H9 (cell line): ENCODE results near the gene ZNF616. TPM values are rescaled to one million over a fixed set of nuclear protein-coding genes. Genes with fewer than 3 reads are reported as not detected.

Experiments
- DNase-seq: peaks from one replicate; pipeline ENCODE4 v3.0.0-alpha.2; 2017
- H2AFZ ChIP-seq: one replicate; pipeline ENCODE4 v1.6.1; 2013; ENCODE audit warnings: mild to moderate bottlenecking, low read length, control low read depth, moderate library complexity
- H2AK5ac ChIP-seq: 2 replicates; pipeline ENCODE4 v1.6.1; 2013; ENCODE audit warnings: low read length, control low read depth, mixed read lengths; ENCODE audit not compliant: insufficient read length
- H2BK120ac ChIP-seq: one replicate; pipeline ENCODE4 v1.6.1; 2013; ENCODE audit warnings: low read depth, mild to moderate bottlenecking, low read length, control low read depth, inconsistent platforms; ENCODE audit not compliant: poor library complexity, severe bottlenecking
- H2BK12ac ChIP-seq: 2 replicates; pipeline ENCODE4 v1.6.1; 2013; ENCODE audit warnings: low read length, control low read depth, mixed read lengths, low read depth; ENCODE audit not compliant: insufficient read length
- H2BK15ac ChIP-seq: 2 replicates; pipeline ENCODE4 v1.6.1; 2013; ENCODE audit warnings: low read depth, low read length, control low read depth
- H2BK20ac ChIP-seq: one replicate; pipeline ENCODE4 v1.6.1; 2013; ENCODE audit warnings: low read depth, mild to moderate bottlenecking, low read length, control low read depth, inconsistent platforms; ENCODE audit not compliant: poor library complexity, severe bottlenecking
- H2BK5ac ChIP-seq: 2 replicates; pipeline ENCODE4 v1.6.1; 2013; ENCODE audit warnings: low read length, control low read depth, mixed read lengths; ENCODE audit not compliant: insufficient read length
- H3K14ac ChIP-seq: 2 replicates; pipeline ENCODE4 v1.6.1; 2013; ENCODE audit warnings: low read length, control low read depth; ENCODE audit not compliant: insufficient read depth
- H3K18ac ChIP-seq: 2 replicates; pipeline ENCODE4 v1.6.1; 2013; ENCODE audit warnings: low read depth, mild to moderate bottlenecking, mixed read lengths, low read length, control low read depth; ENCODE audit not compliant: insufficient read length
- H3K23ac ChIP-seq: 2 replicates; pipeline ENCODE4 v1.6.1; 2013; ENCODE audit warnings: low read length, control low read depth, mixed read lengths, low read depth; ENCODE audit not compliant: insufficient read length
- H3K23me2 ChIP-seq: 2 replicates; pipeline ENCODE4 v1.6.1; 2013; ENCODE audit warnings: low read depth, mild to moderate bottlenecking, mixed read lengths, low read length, control low read depth; ENCODE audit not compliant: insufficient read length, poor library complexity, severe bottlenecking
- H3K27ac ChIP-seq: 2 replicates; pipeline ENCODE4 v1.5.1; 2013; ENCODE audit warnings: low read length, control low read depth, mixed read lengths, low read depth; ENCODE audit not compliant: insufficient read length
- H3K27me3 ChIP-seq: 2 replicates; pipeline ENCODE4 v1.6.1; 2013; ENCODE audit warnings: low read length, control low read depth, inconsistent platforms; ENCODE audit not compliant: insufficient read depth
- H3K4ac ChIP-seq: 2 replicates; pipeline ENCODE4 v1.6.1; 2013; ENCODE audit warnings: low read depth, mild to moderate bottlenecking, control low read depth, inconsistent platforms, low read length, moderate library complexity
- H3K4me1 ChIP-seq: 2 replicates; pipeline ENCODE4 v1.6.1; 2013; ENCODE audit warnings: low read length, control low read depth, inconsistent platforms; ENCODE audit not compliant: insufficient read depth
- H3K4me2 ChIP-seq: 2 replicates; pipeline ENCODE4 v1.6.1; 2013; ENCODE audit warnings: low read length, control low read depth, mixed read lengths; ENCODE audit not compliant: insufficient read length, insufficient read depth
- H3K56ac ChIP-seq: 2 replicates; pipeline ENCODE4 v1.6.1; 2013; ENCODE audit warnings: low read depth, mild to moderate bottlenecking, mixed read lengths, low read length, control low read depth; ENCODE audit not compliant: insufficient read length
- H3K79me1 ChIP-seq: 2 replicates; pipeline ENCODE4 v1.6.1; 2013; ENCODE audit warnings: low read depth, mild to moderate bottlenecking, moderate library complexity, low read length, control low read depth, inconsistent platforms; ENCODE audit not compliant: insufficient read depth, poor library complexity, severe bottlenecking
- H3K79me2 ChIP-seq: 2 replicates; pipeline ENCODE4 v1.6.1; 2013; ENCODE audit warnings: low read length, control low read depth, inconsistent platforms; ENCODE audit not compliant: insufficient read depth
- H3K9ac ChIP-seq: 2 replicates; pipeline ENCODE4 v1.6.1; 2013; ENCODE audit warnings: low read length, control low read depth, mixed read lengths; ENCODE audit not compliant: insufficient read length; ENCODE audit errors: extremely low read depth
- H3K9me3 ChIP-seq: one replicate; pipeline ENCODE4 v1.6.1; 2013; ENCODE audit warnings: low read depth, low read length, inconsistent platforms; ENCODE audit not compliant: control insufficient read depth
- H3T11ph ChIP-seq: one replicate; pipeline ENCODE4 v1.6.1; 2013; ENCODE audit warnings: mild to moderate bottlenecking, low read length, control low read depth, inconsistent platforms
- H4K20me1 ChIP-seq: one replicate; pipeline ENCODE4 v1.6.1; 2013; ENCODE audit not compliant: control insufficient read depth, insufficient read length, insufficient read depth
- H4K5ac ChIP-seq: 2 replicates; pipeline ENCODE4 v1.6.1; 2013; ENCODE audit warnings: low read depth, mild to moderate bottlenecking, mixed read lengths, low read length, control low read depth; ENCODE audit not compliant: insufficient read length
- H4K8ac ChIP-seq: replicated peaks from 2 replicates; pipeline ENCODE4 v1.6.1; 2013; ENCODE audit warnings: low read length, control low read depth, mixed read lengths, low read depth; ENCODE audit not compliant: insufficient read length
- H4K91ac ChIP-seq: 2 replicates; pipeline ENCODE4 v1.6.1; 2013; ENCODE audit warnings: low read depth, mild to moderate bottlenecking, moderate library complexity, mixed read lengths, low read length, control low read depth; ENCODE audit not compliant: insufficient read length
- H3K27ac Mint-ChIP-seq, 3 experiments: 2 replicates in 2 of 3; 3 replicates in 1 of 3; pipeline ENCODE4 v1.8.0; 2020 to 2021; ENCODE audit warnings: mixed read lengths in 3 of 3, mild to moderate bottlenecking in 1 of 3, moderate library complexity in 1 of 3
- H3K27me3 Mint-ChIP-seq: 2 replicates; pipeline ENCODE4 v1.8.0; 2021; ENCODE audit warnings: low read depth, mild to moderate bottlenecking, moderate library complexity, mixed read lengths
- H3K36me3 Mint-ChIP-seq, 3 experiments: 2 replicates in 2 of 3; 3 replicates in 1 of 3; pipeline ENCODE4 v1.8.0; 2020 to 2021; ENCODE audit warnings: low read depth in 3 of 3, mixed read lengths in 3 of 3; ENCODE audit not compliant: insufficient read depth in 1 of 3
- H3K4me1 Mint-ChIP-seq, 2 experiments: 2 replicates each; pipeline ENCODE4 v1.8.0; 2020; ENCODE audit warnings: mixed read lengths in 2 of 2
- H3K4me3 Mint-ChIP-seq, 2 experiments: 2 replicates in 1 of 2; 3 replicates in 1 of 2; pipeline ENCODE4 v1.8.0; 2020 to 2021; ENCODE audit warnings: mild to moderate bottlenecking in 2 of 2, mixed read lengths in 2 of 2, moderate library complexity in 1 of 2
- H3K9me3 Mint-ChIP-seq, 2 experiments: 2 replicates in 1 of 2; 3 replicates in 1 of 2; pipeline ENCODE4 v1.8.0; 2020; ENCODE audit warnings: mild to moderate bottlenecking in 2 of 2, mixed read lengths in 2 of 2, moderate library complexity in 1 of 2
- WGBS: extraction: QIAGEN DNeasy Blood & Tissue Kit; methylation state at CpG from one replicate; pipeline ENCODE4 v1.1.7; 2013; ENCODE audit warnings: missing lambda C conversion rate, low lambda C conversion rate, mixed read lengths; ENCODE audit not compliant: insufficient read length; ENCODE audit errors: extremely low coverage; 5-methylcytosine and 5-hydroxymethylcytosine counted together
- total RNA-seq: library from RNA; stranded (reverse); gene quantifications from 2 replicates; pipeline ENCODE4 v1.2.1, GENCODE V29; 2021
- TF ChIP-seq, protein P1 (sequence below): fragments of 200-600 bp; sonication (generic); conservative IDR thresholded peaks from 3 replicates; pipeline ENCODE4 v1.8.0; 2021; ENCODE audit warnings: antibody characterized with exemption, mild to moderate bottlenecking

The ZNF616 gene
- total RNA-seq, 1 experiment from 2014 or later: 32.0 TPM

DNA sequence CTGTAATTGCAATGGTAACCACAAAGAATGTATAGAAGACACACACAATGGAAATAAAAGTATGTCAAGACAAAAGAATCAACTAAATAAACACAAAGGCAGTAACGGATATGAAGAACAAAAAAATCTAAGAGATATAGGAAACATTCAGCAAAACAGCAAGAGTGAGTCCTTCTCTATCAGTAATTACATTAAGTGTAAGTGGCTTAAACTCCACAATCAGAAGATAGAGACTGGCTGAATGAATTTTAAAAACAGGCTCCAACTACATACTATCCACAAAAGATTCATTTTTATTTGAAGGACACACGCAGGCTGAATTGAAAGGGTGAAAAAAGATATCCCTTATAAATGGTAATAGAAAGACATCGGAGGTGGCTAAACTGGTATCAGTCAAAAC, 19.5 kb downstream of the ZNF616 start:
- Histone ChIP-seq H2BK120ac (no peak overlapping the region), H3K27me3 (no peaks in the 10 kb centered on the region; the same call in 1 of the 2 replicates), H4K91ac (no peak overlapping the region), H3K9ac (no peak overlapping the region), H3K27ac (no peak overlapping the region), H3K56ac (no peak overlapping the region), H3K79me1 (peaks cover 4% of the 10 kb centered on the region), H3K4ac (no peak overlapping the region), H3K14ac (no peak overlapping the region), H2BK15ac (no peak overlapping the region), H3K4me1 (no peaks in the 10 kb centered on the region), H3K9me3 (peaks cover 83% of the 10 kb centered on the region), H4K20me1 (no peaks in the 10 kb centered on the region), H2AFZ (no peak overlapping the region), H2BK12ac (no peak overlapping the region), H3K23me2 (no peaks in the 10 kb centered on the region), H2AK5ac (no peak overlapping the region), H2BK20ac (no peak overlapping the region), H3K4me2 (no peak overlapping the region), H4K8ac (no peak overlapping the region), H3K23ac (no peak overlapping the region), H3T11ph (no peak overlapping the region), H2BK5ac (no peak overlapping the region), H3K79me2 (no peaks in the 10 kb centered on the region), H3K18ac (no peak overlapping the region), H4K5ac (no peak overlapping the region)
- WGBS: no CpG with 5 or more reads among the region's 3 CpGs
- Mint-ChIP-seq H3K4me3 (no peak overlapping the region), H3K4me1 (no peaks in the 10 kb centered on the region), H3K36me3 (peaks cover 95 to 100% (median 96%) of the 10 kb centered on the region in 3 experiments), H3K9me3 (peaks cover 92 to 96% of the 10 kb centered on the region in 2 experiments), H3K27me3 (peaks cover 6% of the 10 kb centered on the region; the same call in 1 of the 2 replicates), H3K27ac (no peak overlapping the region)
- DNase-seq: no peak
- TF ChIP-seq, protein P1, sequence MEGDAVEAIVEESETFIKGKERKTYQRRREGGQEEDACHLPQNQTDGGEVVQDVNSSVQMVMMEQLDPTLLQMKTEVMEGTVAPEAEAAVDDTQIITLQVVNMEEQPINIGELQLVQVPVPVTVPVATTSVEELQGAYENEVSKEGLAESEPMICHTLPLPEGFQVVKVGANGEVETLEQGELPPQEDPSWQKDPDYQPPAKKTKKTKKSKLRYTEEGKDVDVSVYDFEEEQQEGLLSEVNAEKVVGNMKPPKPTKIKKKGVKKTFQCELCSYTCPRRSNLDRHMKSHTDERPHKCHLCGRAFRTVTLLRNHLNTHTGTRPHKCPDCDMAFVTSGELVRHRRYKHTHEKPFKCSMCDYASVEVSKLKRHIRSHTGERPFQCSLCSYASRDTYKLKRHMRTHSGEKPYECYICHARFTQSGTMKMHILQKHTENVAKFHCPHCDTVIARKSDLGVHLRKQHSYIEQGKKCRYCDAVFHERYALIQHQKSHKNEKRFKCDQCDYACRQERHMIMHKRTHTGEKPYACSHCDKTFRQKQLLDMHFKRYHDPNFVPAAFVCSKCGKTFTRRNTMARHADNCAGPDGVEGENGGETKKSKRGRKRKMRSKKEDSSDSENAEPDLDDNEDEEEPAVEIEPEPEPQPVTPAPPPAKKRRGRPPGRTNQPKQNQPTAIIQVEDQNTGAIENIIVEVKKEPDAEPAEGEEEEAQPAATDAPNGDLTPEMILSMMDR: no peak
